Neuronal stem cell (in vitro differentiated cells): Measurements from ENCODE around the gene LMNA.
"Not testable (repeated sequence)": the region's sequence is repeated elsewhere in the genome, so short reads cannot be mapped to it uniquely, and the experiment has no call there.

Source experiments
- DNase-seq: peaks from one replicate; pipeline ENCODE4 v3.0.0-alpha.2; 2013; ENCODE audit warnings: low spot score
- H2AFZ ChIP-seq: one replicate; pipeline ENCODE4 v1.6.1; 2013; ENCODE audit warnings: mild to moderate bottlenecking, low read length, inconsistent platforms
- H2AK5ac ChIP-seq: 2 replicates; pipeline ENCODE4 v1.6.1; 2013; ENCODE audit warnings: low read depth, mild to moderate bottlenecking, inconsistent platforms, low read length, moderate library complexity, mixed read lengths
- H2BK120ac ChIP-seq: 2 replicates; pipeline ENCODE4 v1.6.1; 2013; ENCODE audit warnings: low read depth, mild to moderate bottlenecking, inconsistent platforms, low read length, moderate library complexity, mixed read lengths
- H2BK12ac ChIP-seq: one replicate; pipeline ENCODE4 v1.6.1; 2013; ENCODE audit warnings: low read length, inconsistent platforms
- H2BK15ac ChIP-seq: 2 replicates; pipeline ENCODE4 v1.6.1; 2013; ENCODE audit warnings: mild to moderate bottlenecking, low read length, inconsistent platforms, mixed read lengths
- H2BK5ac ChIP-seq: one replicate; pipeline ENCODE4 v1.6.1; 2013; ENCODE audit warnings: inconsistent platforms, mild to moderate bottlenecking, low read length, moderate library complexity
- H3K14ac ChIP-seq: one replicate; pipeline ENCODE4 v1.6.1; 2013; ENCODE audit warnings: low read length, inconsistent platforms
- H3K18ac ChIP-seq: 2 replicates; pipeline ENCODE4 v1.6.1; 2013; ENCODE audit warnings: low read length, inconsistent platforms
- H3K23ac ChIP-seq: 2 replicates; pipeline ENCODE4 v1.6.1; 2013; ENCODE audit warnings: low read depth, mild to moderate bottlenecking, mixed read lengths, low read length, inconsistent platforms; ENCODE audit not compliant: poor library complexity
- H3K27ac ChIP-seq: replicated peaks from 3 replicates; pipeline ENCODE4 v1.5.1; 2013; ENCODE audit warnings: low read length, inconsistent platforms
- H3K27me3 ChIP-seq, 3 experiments: 2 replicates each; pipeline ENCODE4 v1.6.1; 2013; ENCODE audit warnings: low read length in 3 of 3, mild to moderate bottlenecking in 2 of 3, inconsistent platforms in 1 of 3, low read depth in 1 of 3, mixed read lengths in 1 of 3, moderate library complexity in 1 of 3; ENCODE audit not compliant: control insufficient read depth in 3 of 3, insufficient read depth in 3 of 3
- H3K36me3 ChIP-seq, 2 donors: replicated peaks in 1 of 2; 2 replicates each; pipeline ENCODE4 v1.6.1; 2013; ENCODE audit warnings: low read length in 2 of 2; ENCODE audit not compliant: control insufficient read depth in 2 of 2, insufficient read depth in 2 of 2
- H3K4ac ChIP-seq: 2 replicates; pipeline ENCODE4 v1.6.1; 2013; ENCODE audit warnings: inconsistent platforms, mild to moderate bottlenecking, low read length, moderate library complexity
- H3K4me1 ChIP-seq, 2 donors: 1 replicate in 1 of 2; 2 replicates in 1 of 2; pipeline ENCODE4 v1.6.1; 2013; ENCODE audit warnings: low read length in 2 of 2, low read depth in 1 of 2; ENCODE audit not compliant: control insufficient read depth in 2 of 2, insufficient read depth in 1 of 2
- H3K4me2 ChIP-seq: one replicate; pipeline ENCODE4 v1.6.1; 2013; ENCODE audit warnings: mild to moderate bottlenecking, low read length, inconsistent platforms; ENCODE audit not compliant: insufficient read depth, poor library complexity, severe bottlenecking
- H3K4me3 ChIP-seq, 2 donors: 2 replicates each; pipeline ENCODE4 v1.5.1; 2013; ENCODE audit warnings: low read length in 2 of 2, mild to moderate bottlenecking in 2 of 2, inconsistent platforms in 1 of 2, moderate library complexity in 1 of 2
- H3K79me1 ChIP-seq: one replicate; pipeline ENCODE4 v1.6.1; 2013; ENCODE audit warnings: low read depth, mild to moderate bottlenecking, inconsistent platforms, low read length, moderate library complexity
- H3K9ac ChIP-seq: one replicate; pipeline ENCODE4 v1.6.1; 2013; ENCODE audit warnings: mild to moderate bottlenecking, low read depth, low read length, inconsistent platforms; ENCODE audit not compliant: poor library complexity
- H3K9me3 ChIP-seq, 2 donors: replicated peaks in 1 of 2; 2 replicates each; pipeline versions ENCODE3 to v1.6.1; 2013; ENCODE audit warnings: low read length in 2 of 2, mild to moderate bottlenecking in 2 of 2, inconsistent platforms in 1 of 2, low read depth in 1 of 2, mixed read lengths in 1 of 2, moderate library complexity in 1 of 2; ENCODE audit not compliant: control insufficient read depth in 2 of 2, insufficient read depth in 1 of 2
- H4K8ac ChIP-seq: one replicate; pipeline ENCODE4 v1.6.1; 2013; ENCODE audit warnings: low read depth, mild to moderate bottlenecking, inconsistent platforms, low read length, moderate library complexity
- H4K91ac ChIP-seq: one replicate; pipeline ENCODE4 v1.6.1; 2013; ENCODE audit warnings: low read length, low read depth, mild to moderate bottlenecking, inconsistent platforms; ENCODE audit not compliant: poor library complexity
- WGBS, 2 donors: extraction: QIAGEN DNeasy Blood & Tissue Kit; methylation state at CpG; one replicate each; pipeline ENCODE4 v1.1.7; 2013; ENCODE audit warnings: missing lambda C conversion rate in 2 of 2, mixed read lengths in 1 of 2; ENCODE audit not compliant: insufficient read length in 2 of 2, insufficient replicate concordance in 1 of 2; ENCODE audit errors: extremely low coverage in 2 of 2; 5-methylcytosine and 5-hydroxymethylcytosine counted together

LMNA gene

DNA sequence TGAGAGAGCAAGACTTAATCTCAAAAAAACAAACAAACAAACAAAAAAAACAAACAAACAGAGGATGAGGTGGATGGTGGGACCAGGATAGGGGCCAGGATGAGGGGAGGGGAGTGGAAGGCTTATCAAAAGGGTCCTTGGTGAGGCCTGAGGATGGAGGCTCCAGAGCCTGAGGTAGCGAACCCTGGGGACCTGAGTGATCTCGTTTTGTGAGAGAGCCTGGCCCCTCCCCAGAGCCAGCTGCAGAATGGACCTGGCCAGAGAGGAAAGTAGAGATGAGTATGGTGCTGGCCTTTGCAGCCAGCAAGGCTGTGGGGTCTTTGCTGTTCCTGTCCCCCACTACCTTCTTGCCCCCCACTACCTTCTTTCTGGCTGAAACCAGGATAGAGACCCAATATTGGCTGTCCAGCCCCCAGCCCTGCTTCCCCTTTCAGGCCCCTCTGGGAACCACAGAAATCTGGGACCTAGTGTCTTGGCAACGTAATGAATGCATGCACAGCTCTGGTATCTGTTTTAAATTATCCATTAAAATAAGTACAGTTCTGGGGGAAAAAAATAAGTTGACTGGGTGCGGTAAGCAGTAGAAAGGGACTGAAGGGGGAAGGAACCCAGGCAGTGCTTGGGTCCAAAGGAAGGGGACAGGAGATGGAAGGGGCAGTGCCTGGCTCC is 1.1 kb upstream of the LMNA start:
- Histone ChIP-seq H2BK5ac (no peak overlapping the region), H2AFZ (no peak overlapping the region), H3K18ac (no peak overlapping the region), H3K4me1 (peaks cover 19 to 21% of the 10 kb centered on the region in 2 donors), H3K4me2 (no peak overlapping the region), H3K27me3 (peaks cover 0 to 2% (median 0%) of the 10 kb centered on the region in 3 experiments), H4K91ac (peak overlapping the region; percentile 38), H2BK15ac (no peak overlapping the region), H3K4ac (no peak overlapping the region), H3K23ac (peak overlapping the region; percentile 27), H2BK120ac (no peak overlapping the region), H3K9ac (no peak overlapping the region), H3K14ac (no peak overlapping the region), H3K9me3 (no peaks in the 10 kb centered on the region), H3K4me3 (no peak overlapping the region), H3K36me3 (peaks cover 3 to 67% of the 10 kb centered on the region in 2 donors), H2BK12ac (no peak overlapping the region), H4K8ac (no peak overlapping the region), H3K79me1 (peaks cover 2% of the 10 kb centered on the region), H3K27ac (no peak overlapping the region), H2AK5ac (no peak overlapping the region)
- no peak for DNase-seq
- WGBS, 2 donors: no CpG with 5 or more reads among the region's 4 CpGs

DNA sequence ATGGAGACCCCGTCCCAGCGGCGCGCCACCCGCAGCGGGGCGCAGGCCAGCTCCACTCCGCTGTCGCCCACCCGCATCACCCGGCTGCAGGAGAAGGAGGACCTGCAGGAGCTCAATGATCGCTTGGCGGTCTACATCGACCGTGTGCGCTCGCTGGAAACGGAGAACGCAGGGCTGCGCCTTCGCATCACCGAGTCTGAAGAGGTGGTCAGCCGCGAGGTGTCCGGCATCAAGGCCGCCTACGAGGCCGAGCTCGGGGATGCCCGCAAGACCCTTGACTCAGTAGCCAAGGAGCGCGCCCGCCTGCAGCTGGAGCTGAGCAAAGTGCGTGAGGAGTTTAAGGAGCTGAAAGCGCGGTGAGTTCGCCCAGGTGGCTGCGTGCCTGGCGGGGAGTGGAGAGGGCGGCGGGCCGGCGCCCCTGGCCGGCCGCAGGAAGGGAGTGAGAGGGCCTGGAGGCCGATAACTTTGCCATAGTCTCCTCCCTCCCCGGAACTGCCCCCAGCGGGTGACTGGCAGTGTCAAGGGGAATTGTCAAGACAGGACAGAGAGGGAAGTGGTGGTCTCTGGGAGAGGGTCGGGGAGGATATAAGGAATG is 505 bp downstream of the LMNA start:
- H3K79me1 ChIP-seq: peaks cover 2% of the 10 kb centered on the region
- peak overlapping the region; percentile 95 for H3K14ac ChIP-seq
- H3K36me3 ChIP-seq: peaks cover 3 to 68% of the 10 kb centered on the region in 2 donors
- H3K4me1 ChIP-seq: peaks cover 19 to 21% of the 10 kb centered on the region in 2 donors
- no peak overlapping the region for H4K8ac ChIP-seq
- peaks cover 0 to 2% (median 0%) of the 10 kb centered on the region in 3 experiments for H3K27me3 ChIP-seq
- no peaks in the 10 kb centered on the region for H3K9me3 ChIP-seq
- H3K23ac ChIP-seq: peak overlapping the region; percentile 96
- no peak overlapping the region for H3K4ac ChIP-seq
- peak overlapping the region; percentile 94 for H3K18ac ChIP-seq
- H2BK12ac ChIP-seq: no peak overlapping the region
- no peak overlapping the region for H2BK5ac ChIP-seq
- H3K4me2 ChIP-seq: peak overlapping the region; percentile 95
- WGBS, 2 donors: no CpG with 5 or more reads among the region's 49 CpGs
- no peak for DNase-seq
- peak overlapping the region; percentile 85 for H3K9ac ChIP-seq
- H2AFZ ChIP-seq: no peak overlapping the region
- H2BK120ac ChIP-seq: no peak overlapping the region
- no peak overlapping the region for H4K91ac ChIP-seq
- peak overlapping the region; percentile 86 for H2AK5ac ChIP-seq
- no peak overlapping the region for H3K27ac ChIP-seq
- peak overlapping the region in 1 of 2 donors; percentile 82 for H3K4me3 ChIP-seq
- no peak overlapping the region for H2BK15ac ChIP-seq

DNA sequence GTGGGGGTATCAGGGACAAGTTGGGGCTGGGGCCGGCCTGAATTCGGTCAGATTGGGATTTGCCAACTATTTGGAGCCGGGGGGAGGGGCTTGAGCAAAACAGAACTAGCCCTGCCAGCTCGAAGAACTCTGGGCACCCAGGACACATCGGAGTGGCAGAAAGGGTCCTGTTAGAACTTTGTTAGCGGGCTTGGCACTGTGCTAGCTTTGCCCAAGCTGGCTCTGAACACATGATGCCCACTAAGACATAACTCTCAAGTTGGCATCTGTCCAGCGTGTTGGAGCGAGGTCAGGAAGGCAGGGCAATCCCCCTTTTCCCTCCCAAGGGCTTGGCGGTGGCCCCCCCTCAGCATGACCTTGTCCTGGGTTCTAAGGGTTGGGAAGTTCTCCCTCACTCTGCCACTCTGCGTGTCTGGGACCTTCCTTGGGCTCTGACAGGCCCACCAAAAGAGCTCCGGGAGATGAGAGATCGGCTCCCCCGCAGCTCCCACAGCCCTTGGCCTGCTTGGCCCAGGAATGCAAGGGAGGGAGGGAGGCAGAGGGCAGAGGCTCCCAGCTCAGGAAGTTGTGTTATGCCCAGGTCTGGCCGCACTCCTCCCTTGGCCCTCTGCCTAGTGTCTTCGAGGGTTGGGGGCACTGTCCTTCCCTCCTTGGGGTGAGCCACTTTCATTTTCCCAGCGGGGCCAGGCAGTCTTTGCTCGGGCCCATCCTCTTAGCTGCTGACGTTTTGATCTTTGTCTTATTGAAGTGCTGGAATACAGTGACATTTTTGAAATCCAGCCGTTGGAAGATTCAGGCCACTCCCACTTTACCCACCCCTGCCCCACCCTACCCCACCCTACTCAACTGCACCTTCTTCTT is 1.2 kb downstream of the LMNA start:
- H3K9ac ChIP-seq: no peak overlapping the region

DNA sequence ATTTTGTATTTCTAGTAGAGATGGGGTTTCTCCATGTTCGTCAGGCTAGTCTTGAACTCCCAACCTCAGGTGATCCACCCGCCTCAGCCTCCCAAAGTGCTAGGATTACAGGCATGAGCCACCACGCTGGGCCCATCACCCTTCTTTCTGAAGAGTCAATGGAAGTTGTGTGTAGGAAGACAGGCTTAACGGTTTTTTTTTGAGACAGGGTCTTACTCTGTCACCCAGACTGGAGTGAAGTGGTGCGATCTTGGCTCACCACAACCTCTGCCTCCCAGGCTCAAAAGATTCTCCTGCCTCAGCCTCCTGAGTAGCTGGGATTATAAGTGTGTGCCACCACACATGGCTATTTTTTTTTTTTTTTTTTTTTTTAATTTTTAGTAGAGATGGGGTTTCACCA is 2.2 kb downstream of the LMNA start:
- WGBS, 2 donors: no CpG with 5 or more reads among the region's 5 CpGs
- not testable (repeated sequence) for H3K27me3 ChIP-seq, H2BK5ac ChIP-seq, H3K27ac ChIP-seq, DNase-seq, H2BK120ac ChIP-seq, H3K9ac ChIP-seq, H3K14ac ChIP-seq, H4K8ac ChIP-seq, H2BK12ac ChIP-seq, H3K4me3 ChIP-seq, H4K91ac ChIP-seq, H3K23ac ChIP-seq, H3K9me3 ChIP-seq, H2AFZ ChIP-seq, H2AK5ac ChIP-seq, H3K79me1 ChIP-seq, H2BK15ac ChIP-seq, H3K4me2 ChIP-seq, H3K18ac ChIP-seq, H3K4ac ChIP-seq
- Histone ChIP-seq H3K36me3 (peaks cover 5 to 69% of the 10 kb centered on the region in 2 donors), H3K4me1 (peaks cover 21 to 28% of the 10 kb centered on the region in 2 donors)

More for the DNA sequence above, 1.2 kb downstream of the LMNA start:
- H2BK5ac ChIP-seq: no peak overlapping the region
- peak overlapping the region; percentile 25 for H3K18ac ChIP-seq
- no CpG with 5 or more reads among the region's 19 CpGs for WGBS, 2 donors
- H3K27me3 ChIP-seq: peaks cover 0 to 2% (median 0%) of the 10 kb centered on the region in 3 experiments
- H2AFZ ChIP-seq: no peak overlapping the region
- H2AK5ac ChIP-seq: no peak overlapping the region
- no peak for DNase-seq
- H3K14ac ChIP-seq: no peak overlapping the region
- no peaks in the 10 kb centered on the region for H3K9me3 ChIP-seq
- no peak overlapping the region for H4K91ac ChIP-seq
- H3K4me3 ChIP-seq: peak overlapping the region in 1 of 2 donors; percentile 82
- no peak overlapping the region for H4K8ac ChIP-seq
- H3K4me2 ChIP-seq: peak overlapping the region; percentile 95
- H2BK15ac ChIP-seq: no peak overlapping the region
- H3K27ac ChIP-seq: no peak overlapping the region
- no peak overlapping the region for H3K4ac ChIP-seq
- H2BK12ac ChIP-seq: no peak overlapping the region
- H3K23ac ChIP-seq: no peak overlapping the region
- H3K79me1 ChIP-seq: peaks cover 2% of the 10 kb centered on the region
- H3K36me3 ChIP-seq: peaks cover 3 to 69% of the 10 kb centered on the region in 2 donors
- no peak overlapping the region for H2BK120ac ChIP-seq
- H3K4me1 ChIP-seq: peaks cover 19 to 21% of the 10 kb centered on the region in 2 donors
